ENCODE measurements around the gene REELD1. TPM values are rescaled to one million over a fixed set of nuclear protein-coding genes. Genes with fewer than 3 reads are reported as not detected.

The REELD1 gene
- total and polyA plus RNA-seq, 2 donors (not counting 1 experiment from before 2014, with no cell fraction given) = not detected

DNA sequence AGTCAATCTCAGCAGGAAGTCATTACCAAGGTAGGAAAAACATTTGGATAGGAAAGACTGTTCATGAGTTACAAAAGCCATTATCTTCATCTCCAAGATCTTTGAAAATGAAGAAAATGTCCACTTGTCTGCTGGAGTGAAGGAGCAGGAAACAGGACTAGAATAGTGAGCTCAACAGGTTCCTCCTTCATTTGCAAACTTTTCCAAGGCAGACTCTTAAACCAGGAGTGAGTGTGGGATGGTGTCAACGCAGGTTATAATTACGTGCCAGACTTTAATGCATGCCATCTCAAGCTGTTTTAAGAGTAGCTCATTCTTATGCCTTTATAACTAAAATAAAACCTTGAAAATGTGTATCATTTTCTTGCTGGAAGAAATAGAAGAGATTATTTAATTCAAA, 3.4 kb upstream of the REELD1 start:
- no peak for TF ChIP-seq CTCF (conservative IDR thresholded peaks at IDR 0.05 in 1 of 2, IDR thresholded peaks at IDR 0.05 in 1 of 2; ENCODE audit: low read depth in 1 of 2, low read length in 2 of 2)
- no peak for TF ChIP-seq EZH2 (IDR thresholded peaks at IDR 0.05; ENCODE audit: low read length, missing control alignments)
- no peak overlapping the region for H3K27ac ChIP-seq (ENCODE audit: insufficient read depth, low read length)
- H3K9me3 ChIP-seq (ENCODE audit: control insufficient read depth, insufficient read depth, low read depth, low read length) = no peaks in the 10 kb centered on the region
- H2AFZ ChIP-seq (ENCODE audit: low read length) = no peak overlapping the region
- no peaks in the 10 kb centered on the region for H3K36me3 ChIP-seq (ENCODE audit: control insufficient read depth, insufficient read depth, low read length)
- DNase-seq (ENCODE audit: low read depth in 2 of 2) = no peak
- no peaks in the 10 kb centered on the region for H4K20me1 ChIP-seq (ENCODE audit: control insufficient read depth, extremely low read depth, insufficient read depth, low read length)
- no peaks in the 10 kb centered on the region for H3K79me2 ChIP-seq (ENCODE audit: control insufficient read depth, insufficient read depth, low read length)
- no peaks in the 10 kb centered on the region for H3K4me1 ChIP-seq (ENCODE audit: control insufficient read depth, extremely low read depth, insufficient read depth, low read length)
- H3K27me3 ChIP-seq (ENCODE audit: control insufficient read depth, insufficient read depth, low read length) = no peaks in the 10 kb centered on the region
- H3K4me3 ChIP-seq (replicated peaks in 1 of 4; ENCODE audit: control extremely low read depth in 1 of 4, insufficient read depth in 1 of 4, low read depth in 3 of 4, low read length in 4 of 4) = no peak overlapping the region
- H3K9ac ChIP-seq (ENCODE audit: insufficient read depth, low read length) = no peak overlapping the region
- no peak overlapping the region for H3K4me2 ChIP-seq (ENCODE audit: extremely low read depth, insufficient read depth, low read length)

DNA sequence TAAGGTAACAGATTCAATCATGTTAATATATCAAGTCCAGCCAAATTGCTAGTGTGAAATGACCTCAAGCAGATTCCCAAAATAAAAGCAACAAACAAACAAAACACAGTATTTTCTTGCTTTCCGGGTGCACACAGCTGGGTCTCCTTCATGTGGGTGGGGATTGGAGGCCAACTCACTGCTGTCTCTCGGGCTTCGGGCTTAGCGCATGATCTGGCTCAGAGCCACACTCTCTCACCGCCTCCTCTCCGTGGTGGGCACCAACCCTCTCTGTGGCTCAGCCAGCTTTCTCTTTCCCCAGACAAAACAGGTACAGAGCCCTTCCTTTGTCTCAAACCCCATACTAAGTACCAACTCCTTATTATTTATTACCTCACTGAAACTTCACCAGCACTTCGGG, 2.9 kb upstream of the REELD1 start:
- Histone ChIP-seq H2AFZ (ENCODE audit: low read length) (no peak overlapping the region), H3K9ac (ENCODE audit: insufficient read depth, low read length) (no peak overlapping the region), H3K4me3 (replicated peaks in 1 of 4; ENCODE audit: control extremely low read depth in 1 of 4, insufficient read depth in 1 of 4, low read depth in 3 of 4, low read length in 4 of 4) (no peak overlapping the region), H3K4me2 (ENCODE audit: extremely low read depth, insufficient read depth, low read length) (no peak overlapping the region), H3K27ac (ENCODE audit: insufficient read depth, low read length) (no peak overlapping the region), H3K4me1 (ENCODE audit: control insufficient read depth, extremely low read depth, insufficient read depth, low read length) (no peaks in the 10 kb centered on the region), H3K9me3 (ENCODE audit: control insufficient read depth, insufficient read depth, low read depth, low read length) (no peaks in the 10 kb centered on the region), H3K27me3 (ENCODE audit: control insufficient read depth, insufficient read depth, low read length) (no peaks in the 10 kb centered on the region), H3K79me2 (ENCODE audit: control insufficient read depth, insufficient read depth, low read length) (no peaks in the 10 kb centered on the region), H4K20me1 (ENCODE audit: control insufficient read depth, extremely low read depth, insufficient read depth, low read length) (no peaks in the 10 kb centered on the region), H3K36me3 (ENCODE audit: control insufficient read depth, insufficient read depth, low read length) (no peaks in the 10 kb centered on the region)
- no peak for DNase-seq (ENCODE audit: low read depth in 2 of 2)
- TF ChIP-seq EZH2 (IDR thresholded peaks at IDR 0.05; ENCODE audit: low read length, missing control alignments) = no peak
- TF ChIP-seq CTCF (conservative IDR thresholded peaks at IDR 0.05 in 1 of 2, IDR thresholded peaks at IDR 0.05 in 1 of 2; ENCODE audit: low read depth in 1 of 2, low read length in 2 of 2) = no peak

GRCh38 chr4:146212781-146213180, 1.6 kb upstream of the REELD1 start:
- H3K9ac ChIP-seq (ENCODE audit: insufficient read depth, low read length) = no peak overlapping the region
- no peaks in the 10 kb centered on the region for H4K20me1 ChIP-seq (ENCODE audit: control insufficient read depth, extremely low read depth, insufficient read depth, low read length)
- no peak overlapping the region for H3K4me2 ChIP-seq (ENCODE audit: extremely low read depth, insufficient read depth, low read length)
- peak in 1 of 2 donors; percentile 42 for DNase-seq (ENCODE audit: low read depth in 2 of 2)
- no peaks in the 10 kb centered on the region for H3K9me3 ChIP-seq (ENCODE audit: control insufficient read depth, insufficient read depth, low read depth, low read length)
- no peak overlapping the region for H3K27ac ChIP-seq (ENCODE audit: insufficient read depth, low read length)
- no peak for TF ChIP-seq CTCF (conservative IDR thresholded peaks at IDR 0.05 in 1 of 2, IDR thresholded peaks at IDR 0.05 in 1 of 2; ENCODE audit: low read depth in 1 of 2, low read length in 2 of 2)
- TF ChIP-seq EZH2 (IDR thresholded peaks at IDR 0.05; ENCODE audit: low read length, missing control alignments) = no peak
- H2AFZ ChIP-seq (ENCODE audit: low read length) = no peak overlapping the region
- H3K27me3 ChIP-seq (ENCODE audit: control insufficient read depth, insufficient read depth, low read length) = no peaks in the 10 kb centered on the region
- no peaks in the 10 kb centered on the region for H3K79me2 ChIP-seq (ENCODE audit: control insufficient read depth, insufficient read depth, low read length)
- H3K4me1 ChIP-seq (ENCODE audit: control insufficient read depth, extremely low read depth, insufficient read depth, low read length) = no peaks in the 10 kb centered on the region
- H3K36me3 ChIP-seq (ENCODE audit: control insufficient read depth, insufficient read depth, low read length) = no peaks in the 10 kb centered on the region
- H3K4me3 ChIP-seq (replicated peaks in 1 of 4; ENCODE audit: control extremely low read depth in 1 of 4, insufficient read depth in 1 of 4, low read depth in 3 of 4, low read length in 4 of 4) = no peak overlapping the region
